ENCODE results near the gene SERAC1. TPM values are rescaled to one million over a fixed set of nuclear protein-coding genes. Genes with fewer than 3 reads are reported as not detected.

Gene SERAC1
- polyA plus RNA-seq, 1 of the 3 experiments (the other 2 are of a cell fraction): 5.6 TPM

DNA sequence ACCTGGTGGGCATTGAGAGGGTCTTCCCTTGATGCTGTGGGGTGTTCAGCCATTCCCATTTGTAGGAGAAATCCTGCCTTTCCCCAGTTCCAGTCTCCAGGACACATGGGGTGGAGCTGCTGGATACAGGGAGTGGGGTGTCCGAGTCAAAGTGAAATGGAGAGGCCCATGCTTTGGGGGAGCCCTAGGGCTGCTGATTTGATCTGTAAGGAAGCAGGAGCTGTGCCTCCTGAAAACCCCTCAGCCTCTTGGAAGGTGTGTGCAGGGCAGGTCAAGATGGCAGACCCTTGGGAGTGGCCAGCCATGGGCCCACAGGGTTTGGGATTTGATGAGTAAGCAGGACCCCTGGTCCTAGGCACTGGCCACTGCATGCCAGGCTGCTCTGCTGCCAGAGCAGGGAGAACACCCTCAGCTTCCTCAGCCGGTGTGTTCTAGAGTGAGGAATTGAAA is 82.0 kb downstream of the SERAC1 start:
- Histone ChIP-seq H3K4me3 (ENCODE audit: low read depth in 2 of 2, low read length in 1 of 2) (no peak overlapping the region), H2AFZ (ENCODE audit: low read depth) (no peak overlapping the region), H3K4me1 (ENCODE audit: control insufficient read depth in 1 of 2, insufficient read depth in 2 of 2, low read depth in 1 of 2, low read length in 1 of 2) (no peaks in the 10 kb centered on the region), H3K9ac (no peak overlapping the region), H4K20me1 (ENCODE audit: insufficient read depth) (no peaks in the 10 kb centered on the region), H3K36me3 (replicated peaks in 1 of 2; ENCODE audit: control insufficient read depth in 1 of 2, insufficient read depth in 2 of 2, low read length in 1 of 2) (peaks cover 37 to 83% of the 10 kb centered on the region in 2 experiments), H3K9me3 (no peaks in the 10 kb centered on the region), H3K79me2 (ENCODE audit: insufficient read depth) (no peaks in the 10 kb centered on the region; the same call in 1 of the 2 replicates), H3K9me2 (no peaks in the 10 kb centered on the region), H3K27ac (ENCODE audit: low read depth in 2 of 2, low read length in 1 of 2) (peak overlapping the region in 1 of 2 experiments; percentile 14; a peak in 1 of 4 replicates), H3K27me3 (ENCODE audit: insufficient read depth) (no peaks in the 10 kb centered on the region), H3K4me2 (no peak overlapping the region), H3F3A (replicated peaks; ENCODE audit: insufficient read depth) (peaks cover 4% of the 10 kb centered on the region)
- WGBS (ENCODE audit: low lambda C conversion rate): 57% methylated on average over 1 of the region's 2 CpGs
- TF ChIP-seq USF1 (IDR thresholded peaks at IDR 0.05; ENCODE audit: borderline replicate concordance, low read depth) (no peak), TCF12 (IDR thresholded peaks at IDR 0.05) (0 out of 2 replicates have a peak, but pooled peaks have one; percentile 19)
- CTCF ChIA-PET: interaction anchor here (2.9 to 3.2 kb wide), 2 partner anchors 13 to 14 kb away, joined by 16 to 19 read pairs; no protein-coding TSS in a partner anchor
- DNase-seq: no peak
- POLR2A ChIA-PET: no interaction called here

DNA sequence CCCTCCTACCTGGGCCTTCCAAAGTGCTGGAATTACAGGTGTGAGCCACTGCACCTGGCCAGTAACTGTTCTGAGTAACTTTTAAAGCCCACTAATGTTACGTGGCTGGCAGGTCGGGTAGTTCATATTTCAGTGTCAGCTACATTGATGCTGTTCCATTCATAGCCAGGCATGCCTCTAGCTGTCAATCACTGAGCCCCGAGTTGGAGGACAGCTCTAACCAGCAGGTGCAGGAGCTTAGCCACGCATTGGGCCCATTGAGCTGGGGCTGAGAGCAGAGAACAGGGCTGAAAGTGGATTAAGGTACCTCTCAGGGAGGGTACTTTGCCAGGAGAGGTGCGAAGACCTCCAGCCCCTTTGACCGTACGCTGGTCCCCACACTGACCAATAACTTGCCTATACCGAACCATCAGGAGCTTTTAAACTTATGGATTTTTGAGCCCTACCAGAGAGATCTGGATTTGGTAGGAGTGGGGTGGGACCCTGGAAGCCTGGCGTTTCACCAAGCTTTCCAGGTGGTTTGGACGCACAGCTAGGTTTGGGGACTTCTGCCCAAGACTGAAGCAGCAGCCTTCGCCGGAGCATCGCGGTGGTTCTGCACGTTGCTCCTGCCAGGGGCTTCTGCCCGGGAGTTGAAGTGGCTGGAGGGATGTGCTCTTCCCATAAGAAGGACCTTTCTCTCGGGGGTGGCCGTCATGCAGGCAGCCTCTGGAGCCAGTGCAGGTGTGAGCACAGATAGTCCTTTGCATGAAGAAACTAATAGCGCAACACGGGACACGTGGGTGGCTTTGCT is 82.6 kb downstream of the SERAC1 start:
- POLR2A ChIA-PET: interaction anchor here (0.6 kb wide), 1 partner anchor 12 kb away, joined by 3 read pairs; no protein-coding TSS in a partner anchor
- DNase-seq: no peak
- no peaks in the 10 kb centered on the region for H3K4me1 ChIP-seq (ENCODE audit: control insufficient read depth in 1 of 2, insufficient read depth in 2 of 2, low read depth in 1 of 2, low read length in 1 of 2)
- no peak for TF ChIP-seq TCF12 (IDR thresholded peaks at IDR 0.05)
- no peak for TF ChIP-seq NFIC (IDR thresholded peaks at IDR 0.05; ENCODE audit: borderline replicate concordance)
- no peak for TF ChIP-seq RXRA (IDR thresholded peaks at IDR 0.05; ENCODE audit: borderline replicate concordance, low read depth)
- TF ChIP-seq TEAD4 (IDR thresholded peaks at IDR 0.05; ENCODE audit: borderline replicate concordance, insufficient read depth): no peak
- no peak for TF ChIP-seq RFX5 (IDR thresholded peaks at IDR 0.05; ENCODE audit: low read length)
- TF ChIP-seq IRF3 (IDR thresholded peaks at IDR 0.05; ENCODE audit: low read depth, low read length): no peak
- no peak for TF ChIP-seq FOXJ3 (CRISPR knock-in tag; IDR thresholded peaks at IDR 0.05)
- no peak for TF ChIP-seq NRF1 (IDR thresholded peaks at IDR 0.05; ENCODE audit: low read depth, low read length)
- no peak for TF ChIP-seq ELF1 (IDR thresholded peaks at IDR 0.05)
- TF ChIP-seq RCOR1 (IDR thresholded peaks at IDR 0.05; ENCODE audit: low read length): no peak
- no peak for TF ChIP-seq JUND (IDR thresholded peaks at IDR 0.05)
- H4K20me1 ChIP-seq (ENCODE audit: insufficient read depth): no peaks in the 10 kb centered on the region
- no peak overlapping the region for H3K9ac ChIP-seq
- H3F3A ChIP-seq (replicated peaks; ENCODE audit: insufficient read depth): peaks cover under 1% of the 10 kb centered on the region
- H3K4me2 ChIP-seq: no peak overlapping the region
- H3K79me2 ChIP-seq (ENCODE audit: insufficient read depth): no peaks in the 10 kb centered on the region; the same call in 1 of the 2 replicates
- WGBS (ENCODE audit: low lambda C conversion rate): 92% methylated on average over 12 of the region's 21 CpGs
- no peak overlapping the region for H3K4me3 ChIP-seq (ENCODE audit: low read depth in 2 of 2, low read length in 1 of 2)
- no peak overlapping the region for H2AFZ ChIP-seq (ENCODE audit: low read depth)
- H3K27me3 ChIP-seq (ENCODE audit: insufficient read depth): no peaks in the 10 kb centered on the region
- H3K27ac ChIP-seq (ENCODE audit: low read depth in 2 of 2, low read length in 1 of 2): 0 out of 4 replicates have a peak overlapping the region, but pooled peaks of 1 of the 2 experiments have one; percentile 14
- peaks cover 39 to 83% of the 10 kb centered on the region in 2 experiments for H3K36me3 ChIP-seq (replicated peaks in 1 of 2; ENCODE audit: control insufficient read depth in 1 of 2, insufficient read depth in 2 of 2, low read length in 1 of 2)
- H3K9me3 ChIP-seq: no peaks in the 10 kb centered on the region
- CTCF ChIA-PET: interaction anchor here (3.2 kb wide), 1 partner anchor 13 kb away, joined by 19 read pairs; no protein-coding TSS in a partner anchor
- H3K9me2 ChIP-seq: no peaks in the 10 kb centered on the region

Measured in SK-N-SH (cell line).